ENCODE results near the gene PEG3.

DNA sequence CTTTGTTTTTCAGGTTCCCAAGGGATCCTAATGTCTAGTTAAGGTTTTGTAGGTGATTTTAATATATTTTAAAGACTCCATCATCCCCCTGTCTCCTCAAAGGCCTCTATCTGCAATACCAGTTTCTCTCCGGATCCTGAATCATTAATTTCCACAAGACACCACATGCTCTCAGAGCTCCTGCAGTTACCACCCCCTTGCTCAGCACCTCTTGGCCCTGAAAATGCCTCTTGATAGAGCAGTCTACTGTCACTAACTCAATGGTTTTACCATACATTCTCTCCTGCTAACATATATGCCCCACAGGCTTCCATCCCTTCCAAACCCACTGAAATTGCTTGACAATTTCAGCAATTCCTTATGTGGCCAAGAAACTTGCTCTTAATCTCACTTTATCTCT lies 1.9 kb upstream of the PEG3 start:
- no peak for TF ChIP-seq SMAD3 (CRISPR knock-in tag; IDR thresholded peaks at IDR 0.05; ENCODE audit: borderline replicate concordance)
- TF ChIP-seq, protein P1, sequence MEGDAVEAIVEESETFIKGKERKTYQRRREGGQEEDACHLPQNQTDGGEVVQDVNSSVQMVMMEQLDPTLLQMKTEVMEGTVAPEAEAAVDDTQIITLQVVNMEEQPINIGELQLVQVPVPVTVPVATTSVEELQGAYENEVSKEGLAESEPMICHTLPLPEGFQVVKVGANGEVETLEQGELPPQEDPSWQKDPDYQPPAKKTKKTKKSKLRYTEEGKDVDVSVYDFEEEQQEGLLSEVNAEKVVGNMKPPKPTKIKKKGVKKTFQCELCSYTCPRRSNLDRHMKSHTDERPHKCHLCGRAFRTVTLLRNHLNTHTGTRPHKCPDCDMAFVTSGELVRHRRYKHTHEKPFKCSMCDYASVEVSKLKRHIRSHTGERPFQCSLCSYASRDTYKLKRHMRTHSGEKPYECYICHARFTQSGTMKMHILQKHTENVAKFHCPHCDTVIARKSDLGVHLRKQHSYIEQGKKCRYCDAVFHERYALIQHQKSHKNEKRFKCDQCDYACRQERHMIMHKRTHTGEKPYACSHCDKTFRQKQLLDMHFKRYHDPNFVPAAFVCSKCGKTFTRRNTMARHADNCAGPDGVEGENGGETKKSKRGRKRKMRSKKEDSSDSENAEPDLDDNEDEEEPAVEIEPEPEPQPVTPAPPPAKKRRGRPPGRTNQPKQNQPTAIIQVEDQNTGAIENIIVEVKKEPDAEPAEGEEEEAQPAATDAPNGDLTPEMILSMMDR (IDR thresholded peaks at IDR 0.05), result no peak
- TF ChIP-seq CBFB (CRISPR knock-in tag; IDR thresholded peaks at IDR 0.05; ENCODE audit: low read depth), result no peak
- TF ChIP-seq GABPB1 (CRISPR knock-in tag; IDR thresholded peaks at IDR 0.05), result no peak
- no peak for TF ChIP-seq NR2C2 (CRISPR knock-in tag; IDR thresholded peaks at IDR 0.05)
- no peak for TF ChIP-seq JAZF1 (CRISPR knock-in tag; IDR thresholded peaks at IDR 0.05)
- TF ChIP-seq CREB1 (CRISPR knock-in tag; IDR thresholded peaks at IDR 0.05), result no peak
- TF ChIP-seq, protein P2, sequence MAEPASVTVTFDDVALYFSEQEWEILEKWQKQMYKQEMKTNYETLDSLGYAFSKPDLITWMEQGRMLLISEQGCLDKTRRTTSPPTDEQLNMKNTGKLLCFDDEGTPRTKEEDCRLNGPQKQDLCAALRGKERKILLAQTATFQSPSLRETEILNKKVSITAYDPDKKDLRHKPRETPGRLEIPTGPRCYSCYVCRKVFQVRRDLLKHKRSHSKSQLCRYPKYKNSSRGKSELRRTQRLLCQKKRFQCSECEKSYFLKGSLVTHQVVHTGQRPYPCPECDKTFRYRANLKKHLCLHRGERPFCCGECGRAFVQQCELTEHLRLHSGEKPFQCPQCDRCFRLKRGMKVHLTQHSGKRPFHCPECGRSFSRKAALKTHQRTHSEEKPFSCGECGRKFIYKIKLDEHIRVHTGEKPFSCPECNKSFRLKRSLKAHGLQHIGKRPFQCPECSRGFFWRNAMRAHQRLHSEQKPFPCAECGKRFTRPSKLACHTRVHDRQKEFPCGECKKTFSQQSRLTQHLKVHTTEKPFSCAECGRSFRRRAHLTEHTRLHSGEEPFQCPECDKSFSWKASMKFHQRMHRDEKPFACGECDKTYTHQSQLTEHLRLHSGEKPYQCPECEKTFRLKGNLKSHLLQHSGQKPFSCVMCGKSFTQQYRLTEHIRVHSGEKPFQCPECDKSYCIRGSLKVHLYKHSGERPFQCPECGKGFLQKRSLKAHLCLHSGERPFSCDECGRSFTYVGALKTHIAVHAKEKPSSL (CRISPR knock-in tag; conservative IDR thresholded peaks at IDR 0.05), result no peak

Measured in WTC11 (cell line).